Nephron (organoid): Measurements from ENCODE around the gene GALNT12.

Source experiments
- H3K27ac Mint-ChIP-seq, 3 experiments: 2 replicates each; pipeline ENCODE4 v1.8.0; 2020; ENCODE audit warnings: mixed read lengths in 3 of 3, mild to moderate bottlenecking in 2 of 3, moderate library complexity in 1 of 3
- H3K27me3 Mint-ChIP-seq: 2 replicates; pipeline ENCODE4 v1.8.0; 2021; ENCODE audit warnings: low read depth, mild to moderate bottlenecking, moderate library complexity, mixed read lengths
- H3K36me3 Mint-ChIP-seq: 2 replicates; pipeline ENCODE4 v1.8.0; 2020; ENCODE audit warnings: low read depth, mixed read lengths
- H3K4me1 Mint-ChIP-seq: 2 replicates; pipeline ENCODE4 v1.8.0; 2020; ENCODE audit warnings: mixed read lengths
- H3K4me3 Mint-ChIP-seq, 3 experiments: 2 replicates each; pipeline ENCODE4 v1.8.0; 2020; ENCODE audit warnings: mild to moderate bottlenecking in 3 of 3, mixed read lengths in 3 of 3, moderate library complexity in 2 of 3
- H3K9me3 Mint-ChIP-seq: 2 replicates; pipeline ENCODE4 v1.8.0; 2020; ENCODE audit warnings: mixed read lengths
- TF ChIP-seq, protein P1 (sequence below), 3 experiments: fragments of 200-600 bp; sonication (generic); IDR thresholded peaks; one replicate each; pipeline ENCODE4 v1.5.0; 2021; ENCODE audit warnings: antibody characterized with exemption in 3 of 3; ENCODE audit not compliant: unreplicated experiment in 3 of 3

GALNT12 gene

DNA sequence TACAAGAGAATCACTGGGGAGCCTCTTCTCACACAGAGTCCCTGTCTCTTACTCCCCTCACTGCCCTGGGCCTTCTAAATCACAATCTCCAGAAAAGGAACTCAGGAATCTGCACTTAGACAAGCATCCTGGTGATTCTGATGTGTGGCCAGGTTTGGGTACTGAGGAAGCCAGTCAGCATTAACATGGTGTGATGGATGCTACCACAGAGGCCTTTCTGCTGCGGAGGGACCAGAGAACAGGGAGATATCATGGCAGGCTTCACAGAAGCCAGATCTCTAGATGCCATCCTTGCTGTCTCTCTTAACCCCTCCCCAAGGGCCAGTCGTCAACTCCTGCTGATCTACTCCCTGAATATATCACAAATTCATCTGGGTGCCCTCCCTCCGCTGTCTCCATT is 12.7 kb upstream of the GALNT12 start:
- Mint-ChIP-seq H3K36me3 (no peaks in the 10 kb centered on the region), H3K4me3 (peak overlapping the region; percentile 68 to 86 (median 80)), H3K27me3 (peaks cover 3% of the 10 kb centered on the region), H3K27ac (peak overlapping the region; percentile 27 to 61 (median 44)), H3K4me1 (peaks cover 40% of the 10 kb centered on the region), H3K9me3 (peaks cover 12% of the 10 kb centered on the region)
- TF ChIP-seq, protein P1, sequence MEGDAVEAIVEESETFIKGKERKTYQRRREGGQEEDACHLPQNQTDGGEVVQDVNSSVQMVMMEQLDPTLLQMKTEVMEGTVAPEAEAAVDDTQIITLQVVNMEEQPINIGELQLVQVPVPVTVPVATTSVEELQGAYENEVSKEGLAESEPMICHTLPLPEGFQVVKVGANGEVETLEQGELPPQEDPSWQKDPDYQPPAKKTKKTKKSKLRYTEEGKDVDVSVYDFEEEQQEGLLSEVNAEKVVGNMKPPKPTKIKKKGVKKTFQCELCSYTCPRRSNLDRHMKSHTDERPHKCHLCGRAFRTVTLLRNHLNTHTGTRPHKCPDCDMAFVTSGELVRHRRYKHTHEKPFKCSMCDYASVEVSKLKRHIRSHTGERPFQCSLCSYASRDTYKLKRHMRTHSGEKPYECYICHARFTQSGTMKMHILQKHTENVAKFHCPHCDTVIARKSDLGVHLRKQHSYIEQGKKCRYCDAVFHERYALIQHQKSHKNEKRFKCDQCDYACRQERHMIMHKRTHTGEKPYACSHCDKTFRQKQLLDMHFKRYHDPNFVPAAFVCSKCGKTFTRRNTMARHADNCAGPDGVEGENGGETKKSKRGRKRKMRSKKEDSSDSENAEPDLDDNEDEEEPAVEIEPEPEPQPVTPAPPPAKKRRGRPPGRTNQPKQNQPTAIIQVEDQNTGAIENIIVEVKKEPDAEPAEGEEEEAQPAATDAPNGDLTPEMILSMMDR (IDR thresholded peaks at IDR 0.05; ENCODE audit: unreplicated experiment in 3 of 3) = no peak

DNA sequence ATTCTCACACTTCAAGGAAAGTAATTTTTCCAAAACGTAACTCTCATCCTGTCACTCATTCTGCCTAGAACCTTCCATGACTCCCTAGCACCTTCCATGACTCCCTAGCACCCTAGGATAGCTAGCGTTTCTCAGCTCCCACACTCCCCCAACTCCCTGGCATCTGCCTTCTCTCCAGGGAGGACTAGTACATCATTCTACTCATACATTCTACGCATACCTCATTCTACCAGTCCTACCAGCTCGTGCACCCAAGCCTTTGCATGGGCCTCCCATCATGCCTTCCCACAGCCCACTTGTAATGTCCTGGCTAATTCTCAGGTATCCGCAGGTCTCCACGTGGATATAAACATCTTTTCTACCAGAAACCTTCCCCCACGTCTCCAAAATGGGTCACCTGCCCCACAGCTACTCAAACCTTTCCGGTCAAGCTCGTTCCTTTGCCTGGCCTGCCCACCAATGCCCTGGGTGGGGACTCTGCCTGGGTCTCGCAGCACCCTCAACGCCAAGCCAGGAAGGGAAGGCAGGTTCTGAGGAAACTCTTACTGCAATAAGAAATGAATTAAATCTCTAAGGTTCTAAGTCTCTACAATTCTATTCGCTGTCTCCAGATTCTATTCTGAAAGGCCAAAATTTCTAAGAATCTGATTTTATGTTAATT is 12.0 kb upstream of the GALNT12 start:
- peak overlapping the region; percentile 11 to 44 (median 27) for H3K27ac Mint-ChIP-seq
- H3K4me3 Mint-ChIP-seq = peak overlapping the region; percentile 68 to 86 (median 80)
- H3K4me1 Mint-ChIP-seq = peaks cover 40% of the 10 kb centered on the region
- TF ChIP-seq, protein P1 (IDR thresholded peaks at IDR 0.05; ENCODE audit: unreplicated experiment in 3 of 3) = no peak
- H3K27me3 Mint-ChIP-seq = peaks cover 3% of the 10 kb centered on the region
- no peaks in the 10 kb centered on the region for H3K36me3 Mint-ChIP-seq
- H3K9me3 Mint-ChIP-seq = peaks cover 12% of the 10 kb centered on the region

DNA sequence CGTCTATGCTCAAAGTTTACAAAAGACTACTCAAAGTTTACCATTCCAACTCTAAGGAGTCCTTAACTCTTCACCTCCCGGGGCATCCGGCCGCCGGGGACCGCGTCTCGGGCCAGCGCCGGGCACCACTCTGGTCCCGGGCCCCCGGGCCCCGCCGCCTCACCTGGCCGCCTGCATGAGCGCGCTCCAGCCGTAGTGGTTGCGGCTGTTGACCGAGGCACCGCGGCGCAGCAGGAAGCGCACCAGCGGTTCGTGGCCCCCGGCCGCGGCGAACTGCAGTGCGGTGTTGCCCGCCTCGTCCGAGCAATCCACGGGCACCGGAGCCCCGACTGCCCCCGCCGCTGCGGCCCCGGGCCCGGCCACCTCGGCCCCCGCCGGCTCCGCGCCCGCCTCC is 11.5 kb upstream of the GALNT12 start:
- Mint-ChIP-seq H3K4me1 (peaks cover 37% of the 10 kb centered on the region), H3K27ac (peak overlapping the region in 2 of 3 experiments; percentile 27 to 44), H3K27me3 (peaks cover 3% of the 10 kb centered on the region), H3K4me3 (peak overlapping the region; percentile 68 to 86 (median 80)), H3K36me3 (no peaks in the 10 kb centered on the region), H3K9me3 (peaks cover 12% of the 10 kb centered on the region)
- TF ChIP-seq, protein P1 (IDR thresholded peaks at IDR 0.05; ENCODE audit: unreplicated experiment in 3 of 3) = no peak

DNA sequence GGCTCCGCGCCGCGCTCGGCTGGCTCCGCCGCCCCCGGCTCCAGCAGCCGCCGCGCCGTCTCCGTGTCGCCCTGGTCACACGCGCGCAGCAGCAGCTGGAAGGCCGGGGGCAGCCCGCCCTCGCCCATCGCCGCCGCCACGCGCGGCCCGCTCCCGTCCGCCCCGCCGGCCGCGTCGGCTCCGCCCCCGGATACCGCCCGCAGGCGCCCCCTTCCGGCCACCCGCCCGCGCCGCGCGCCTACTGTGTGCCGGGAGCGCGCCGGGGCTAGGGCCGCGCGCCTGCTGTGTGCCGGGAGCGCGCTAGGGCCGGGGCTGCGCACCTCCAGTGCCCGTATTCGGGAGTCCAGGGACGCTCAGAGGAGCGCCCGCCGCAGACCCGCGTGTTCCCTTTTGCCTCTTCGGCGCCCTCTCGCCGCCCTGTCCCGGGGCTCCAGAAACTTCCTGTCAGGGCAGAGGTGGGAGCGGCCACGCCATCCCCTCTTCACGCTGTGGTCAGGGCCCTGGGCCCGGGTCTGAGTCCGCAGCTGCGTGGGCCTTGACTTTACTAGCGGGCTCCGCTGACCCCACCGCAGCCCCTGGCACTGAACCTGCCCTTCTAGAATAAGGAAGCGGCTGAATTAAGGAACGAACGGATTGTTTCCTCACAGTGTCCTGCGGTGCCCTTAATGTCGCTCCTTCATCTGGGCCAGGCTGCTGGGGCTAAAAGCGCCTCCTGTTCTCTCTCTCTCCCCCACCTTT is 10.9 kb upstream of the GALNT12 start, which contains the start of gene ANKS6:
ANKS6 (minus strand) TSS at position 192 of the 738 bp plus-strand sequence; CDS start at position 128, 64 bp downstream.
- H3K9me3 Mint-ChIP-seq = peaks cover 12% of the 10 kb centered on the region
- no peaks in the 10 kb centered on the region for H3K36me3 Mint-ChIP-seq
- TF ChIP-seq, protein P1 (IDR thresholded peaks at IDR 0.05; ENCODE audit: unreplicated experiment in 3 of 3) = peak; percentile 32 to 60 (median 43)
- H3K27ac Mint-ChIP-seq = peak within 1 kb of the TSS; percentile 17 to 83 (median 27)
- peak within 1 kb of the TSS; percentile 85 to 89 (median 86) for H3K4me3 Mint-ChIP-seq
- H3K27me3 Mint-ChIP-seq = peaks cover 3% of the 10 kb centered on the region
- peaks cover 32% of the 10 kb centered on the region for H3K4me1 Mint-ChIP-seq

DNA sequence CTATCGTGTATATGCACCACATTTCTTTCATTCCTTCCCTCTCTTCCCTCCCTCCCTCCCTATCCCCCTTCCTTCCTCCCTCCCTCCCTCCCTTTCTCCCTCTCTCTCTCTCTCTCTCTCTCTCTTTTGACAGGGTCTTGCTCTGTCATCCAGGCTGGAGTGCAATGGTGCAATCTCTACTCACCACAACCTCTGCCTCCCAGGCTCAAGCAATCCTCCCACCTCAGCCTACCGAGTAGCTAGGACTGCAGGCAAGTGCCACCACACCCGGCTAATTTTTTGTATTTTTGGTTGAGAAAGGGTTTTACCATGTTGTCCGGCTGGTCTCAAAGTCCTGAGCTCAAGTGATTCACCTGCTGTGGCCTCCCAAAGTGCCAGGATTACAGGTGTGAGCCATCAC is 10.0 kb upstream of the GALNT12 start:
- Mint-ChIP-seq H3K4me3 (peak overlapping the region; percentile 85 to 89 (median 86)), H3K27ac (peak overlapping the region in 2 of 3 experiments; percentile 17 to 83), H3K9me3 (peaks cover 12% of the 10 kb centered on the region), H3K4me1 (peaks cover 23% of the 10 kb centered on the region), H3K27me3 (peaks cover 3% of the 10 kb centered on the region), H3K36me3 (no peaks in the 10 kb centered on the region)
- TF ChIP-seq, protein P1 (IDR thresholded peaks at IDR 0.05; ENCODE audit: unreplicated experiment in 3 of 3) = no peak
